Measurements from ENCODE around the gene AQP9.

Gene AQP9

GRCh38 chr15:58228718-58229117 lies 90.5 kb downstream of the AQP9 start:
- no peak for DNase-seq

GRCh38 chr15:58229297-58229768 lies 91.2 kb downstream of the AQP9 start:
- DNase-seq, result no peak

GRCh38 chr15:58232281-58233065 lies 94.3 kb downstream of the AQP9 start:
- no peak for DNase-seq

GRCh38 chr15:58233341-58233740 lies 95.2 kb downstream of the AQP9 start:
- DNase-seq, result no peak
